ENCODE data around the gene TSHZ3. TPM values are rescaled to one million over a fixed set of nuclear protein-coding genes. Genes with fewer than 3 reads are reported as not detected.

TSHZ3 gene, protein sequence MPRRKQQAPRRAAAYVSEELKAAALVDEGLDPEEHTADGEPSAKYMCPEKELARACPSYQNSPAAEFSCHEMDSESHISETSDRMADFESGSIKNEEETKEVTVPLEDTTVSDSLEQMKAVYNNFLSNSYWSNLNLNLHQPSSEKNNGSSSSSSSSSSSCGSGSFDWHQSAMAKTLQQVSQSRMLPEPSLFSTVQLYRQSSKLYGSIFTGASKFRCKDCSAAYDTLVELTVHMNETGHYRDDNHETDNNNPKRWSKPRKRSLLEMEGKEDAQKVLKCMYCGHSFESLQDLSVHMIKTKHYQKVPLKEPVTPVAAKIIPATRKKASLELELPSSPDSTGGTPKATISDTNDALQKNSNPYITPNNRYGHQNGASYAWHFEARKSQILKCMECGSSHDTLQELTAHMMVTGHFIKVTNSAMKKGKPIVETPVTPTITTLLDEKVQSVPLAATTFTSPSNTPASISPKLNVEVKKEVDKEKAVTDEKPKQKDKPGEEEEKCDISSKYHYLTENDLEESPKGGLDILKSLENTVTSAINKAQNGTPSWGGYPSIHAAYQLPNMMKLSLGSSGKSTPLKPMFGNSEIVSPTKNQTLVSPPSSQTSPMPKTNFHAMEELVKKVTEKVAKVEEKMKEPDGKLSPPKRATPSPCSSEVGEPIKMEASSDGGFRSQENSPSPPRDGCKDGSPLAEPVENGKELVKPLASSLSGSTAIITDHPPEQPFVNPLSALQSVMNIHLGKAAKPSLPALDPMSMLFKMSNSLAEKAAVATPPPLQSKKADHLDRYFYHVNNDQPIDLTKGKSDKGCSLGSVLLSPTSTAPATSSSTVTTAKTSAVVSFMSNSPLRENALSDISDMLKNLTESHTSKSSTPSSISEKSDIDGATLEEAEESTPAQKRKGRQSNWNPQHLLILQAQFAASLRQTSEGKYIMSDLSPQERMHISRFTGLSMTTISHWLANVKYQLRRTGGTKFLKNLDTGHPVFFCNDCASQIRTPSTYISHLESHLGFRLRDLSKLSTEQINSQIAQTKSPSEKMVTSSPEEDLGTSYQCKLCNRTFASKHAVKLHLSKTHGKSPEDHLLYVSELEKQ
- under 1 TPM; 0.52 to 0.57 TPM for total RNA-seq

DNA sequence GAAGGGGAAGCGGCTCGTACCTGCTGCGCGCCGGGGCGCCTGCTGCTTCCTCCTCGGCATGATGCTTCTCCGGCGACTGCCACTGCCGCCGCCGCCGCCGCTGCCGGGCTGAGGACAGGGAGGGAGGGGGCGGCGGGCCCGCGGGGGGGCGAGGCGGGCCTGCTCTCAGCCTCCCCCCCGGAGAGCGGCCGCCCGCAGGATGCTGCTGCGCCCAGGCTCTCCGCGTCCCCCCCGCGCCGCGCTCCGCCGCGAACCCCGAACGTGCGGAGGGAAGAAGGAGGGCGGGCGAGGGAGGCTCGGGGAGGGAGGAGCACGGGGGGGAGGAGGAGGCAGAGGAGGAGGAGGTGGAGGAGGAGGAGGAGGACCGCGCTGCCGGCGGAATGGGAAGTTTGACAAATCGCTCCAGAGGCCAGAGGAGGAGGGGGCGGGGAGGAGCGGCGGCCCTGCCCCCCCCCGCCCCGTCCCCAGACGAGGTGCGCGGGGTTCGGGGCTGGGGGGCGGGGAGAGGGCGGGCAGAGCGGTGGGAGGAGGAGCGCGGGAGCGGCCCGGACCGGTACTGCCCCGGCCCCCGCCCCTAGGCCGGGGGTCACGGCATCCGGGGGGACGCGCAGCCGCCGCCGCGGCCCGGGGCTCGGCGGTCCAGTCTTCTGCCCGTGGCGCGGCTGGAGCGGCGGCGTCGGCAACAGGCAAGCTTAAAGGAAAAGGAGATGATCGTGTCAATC, at the start of gene TSHZ3:
TSS of gene TSHZ3 (minus strand) at position 277 of the 722 bp plus-strand sequence. CDS start at position 60, 217 bp downstream.
- POLR2A ChIA-PET = interaction anchor here (0.5 kb wide), 1 partner anchor 11 kb away, joined by 3 read pairs; no protein-coding TSS in a partner anchor
- CTCF ChIA-PET = no interaction called here

DNA sequence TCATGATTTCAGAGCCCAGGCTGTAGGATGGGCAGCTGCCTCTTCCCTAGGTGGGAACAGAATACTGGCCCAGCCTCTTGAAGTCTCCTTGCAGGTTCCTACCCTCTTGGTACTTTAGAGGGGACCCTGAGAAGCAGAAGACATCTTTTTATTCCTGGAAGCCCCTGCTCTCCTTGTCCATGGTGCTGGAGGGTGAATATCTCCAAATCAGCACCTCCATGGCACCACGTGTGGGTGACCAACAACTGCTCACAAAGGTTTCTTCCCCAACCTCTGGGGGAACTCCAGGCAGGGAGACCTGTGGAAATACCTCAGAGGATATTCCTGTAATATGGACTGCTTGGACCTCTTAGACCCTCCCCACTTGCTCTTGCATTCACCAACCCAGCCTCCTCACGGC, 48.1 kb upstream of the TSHZ3 start:
- POLR2A ChIA-PET = no interaction called here
- CTCF ChIA-PET = no interaction called here

GRCh38 chr19:31392464-31392863, 43.2 kb upstream of the TSHZ3 start:
- POLR2A ChIA-PET = interaction anchor here (0.6 kb wide), 1 partner anchor 159 kb away, joined by 3 read pairs; no protein-coding TSS in a partner anchor
- CTCF ChIA-PET = no interaction called here

- CTCF ChIA-PET = no interaction called here
- POLR2A ChIA-PET = no interaction called here
Measured at GRCh38 chr19:31391518-31391917, 42.3 kb upstream of the TSHZ3 start.

DNA sequence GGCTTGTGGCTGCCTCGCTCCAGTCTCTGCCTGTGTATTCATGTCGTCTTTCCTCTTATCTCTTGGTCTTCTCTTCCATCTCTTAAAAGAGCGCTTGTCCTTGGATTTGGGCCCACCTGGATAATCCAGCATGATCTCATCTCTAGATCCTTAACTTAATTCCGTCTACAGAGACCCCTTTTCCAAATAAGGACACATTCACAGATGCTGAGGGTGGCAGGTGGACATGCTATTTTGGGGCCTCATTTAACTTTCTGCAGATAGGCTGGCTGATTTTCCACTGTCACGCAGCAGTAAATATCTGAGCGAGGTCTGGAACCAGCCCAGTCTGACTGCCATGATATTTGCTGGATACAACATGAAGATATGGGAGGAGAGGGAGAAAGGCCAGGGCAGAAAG, 41.5 kb upstream of the TSHZ3 start:
- CTCF ChIA-PET = no interaction called here

DNA sequence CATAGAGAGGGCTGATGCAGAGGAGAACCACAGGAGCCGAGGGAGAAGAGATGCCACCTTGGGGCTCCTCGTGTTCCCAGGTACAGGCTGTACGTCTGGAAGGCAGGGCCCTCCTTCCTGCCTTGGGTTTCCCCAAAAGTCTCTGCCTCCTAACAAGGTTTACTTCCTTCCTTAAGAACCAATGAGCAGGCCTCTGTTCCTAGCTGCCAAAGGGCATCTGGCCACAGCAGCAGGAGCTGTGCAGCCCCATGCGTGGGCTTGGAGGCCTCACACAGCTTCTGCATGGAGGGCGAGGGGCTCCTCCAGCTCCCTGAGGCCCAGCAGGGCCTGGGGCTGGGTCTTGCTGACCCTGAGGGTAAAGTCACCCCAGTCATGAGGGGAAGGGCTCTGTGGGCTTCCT, 40.6 kb upstream of the TSHZ3 start:
- ChIA-PET POLR2A (no interaction called here), CTCF (no interaction called here)

More for the DNA sequence above, 41.5 kb upstream of the TSHZ3 start:
- POLR2A ChIA-PET = no interaction called here

GRCh38 chr19:31387717-31388301, 38.6 kb upstream of the TSHZ3 start:
- POLR2A ChIA-PET = no interaction called here
- CTCF ChIA-PET = no interaction called here

DNA sequence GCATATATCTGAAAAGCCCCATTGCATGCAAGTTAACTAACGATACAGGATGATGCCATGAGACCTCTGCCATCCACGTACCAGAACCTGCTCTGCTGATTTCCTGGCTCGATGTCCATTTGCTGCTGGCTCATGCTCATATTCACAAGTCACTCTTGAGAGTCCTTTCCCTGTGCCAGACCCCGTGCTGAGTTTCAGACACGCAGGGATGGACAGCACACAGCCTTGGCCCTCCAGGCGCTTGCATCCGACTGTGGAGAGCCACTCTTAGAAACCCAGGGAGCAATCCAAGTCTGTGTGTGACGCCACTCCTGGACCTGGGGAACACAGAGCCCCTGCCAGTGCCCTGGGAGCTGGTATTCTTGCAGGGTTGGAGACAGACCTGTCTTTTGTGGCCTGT, 37.6 kb upstream of the TSHZ3 start:
- CTCF ChIA-PET = no interaction called here

GRCh38 chr19:31385744-31386143, 36.5 kb upstream of the TSHZ3 start:
- CTCF ChIA-PET = no interaction called here
- POLR2A ChIA-PET = no interaction called here

More for the DNA sequence above, 37.6 kb upstream of the TSHZ3 start:
- POLR2A ChIA-PET = no interaction called here

- ChIA-PET POLR2A (no interaction called here), CTCF (no interaction called here)
Measured at GRCh38 chr19:31383553-31383952, 34.3 kb upstream of the TSHZ3 start.

GRCh38 chr19:31380854-31381253, 31.6 kb upstream of the TSHZ3 start:
- ChIA-PET POLR2A (no interaction called here), CTCF (no interaction called here)

GRCh38 chr19:31378404-31378803, 29.2 kb upstream of the TSHZ3 start:
- ChIA-PET CTCF (no interaction called here), POLR2A (no interaction called here)

DNA sequence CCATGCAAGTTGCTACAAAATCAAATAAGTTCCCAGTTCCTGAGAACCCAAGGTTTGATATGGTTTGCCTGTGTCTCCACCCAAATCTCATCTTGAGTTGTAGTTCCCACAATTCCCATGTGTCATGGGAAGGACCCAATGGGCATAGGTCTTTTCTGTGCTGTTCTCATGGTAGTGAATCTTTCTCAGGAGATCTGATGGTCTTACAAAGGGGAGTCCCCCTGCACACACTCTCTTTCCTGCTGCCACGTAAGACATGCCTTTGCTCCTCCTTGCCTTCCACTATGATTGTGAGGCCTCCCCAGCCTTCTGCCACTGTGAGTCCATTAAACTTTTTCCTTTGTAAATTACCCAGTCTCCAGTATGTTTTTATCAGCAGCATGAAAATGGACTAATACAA, 28.5 kb upstream of the TSHZ3 start:
- CTCF ChIA-PET = no interaction called here
- POLR2A ChIA-PET = no interaction called here

DNA sequence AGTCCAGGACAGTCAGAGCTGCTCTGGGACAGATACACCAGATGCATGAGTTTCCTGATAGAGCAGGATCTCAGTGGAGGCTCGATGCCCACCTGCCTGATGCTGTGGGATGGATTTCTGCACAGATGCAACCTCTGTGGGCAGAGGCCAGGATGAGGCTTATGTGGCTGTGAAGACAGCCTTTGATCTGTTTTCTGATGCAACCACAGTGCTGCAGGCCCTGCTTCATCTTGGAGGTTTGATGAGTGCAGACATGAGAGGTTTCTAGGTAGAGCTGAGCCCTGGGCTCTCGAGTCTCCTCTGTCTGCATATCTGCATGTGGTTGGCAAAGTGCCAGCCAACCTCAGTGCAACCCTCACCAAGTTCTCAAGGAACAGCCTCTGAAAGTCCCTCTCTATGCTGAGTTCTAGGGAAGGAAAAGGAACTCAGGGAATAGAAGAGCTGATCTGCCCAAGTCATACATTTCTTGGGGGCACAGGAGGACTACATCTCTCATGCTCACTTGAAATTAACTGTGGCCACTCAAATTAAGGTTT, 23.1 kb upstream of the TSHZ3 start:
- CTCF ChIA-PET = no interaction called here
- POLR2A ChIA-PET = no interaction called here

DNA sequence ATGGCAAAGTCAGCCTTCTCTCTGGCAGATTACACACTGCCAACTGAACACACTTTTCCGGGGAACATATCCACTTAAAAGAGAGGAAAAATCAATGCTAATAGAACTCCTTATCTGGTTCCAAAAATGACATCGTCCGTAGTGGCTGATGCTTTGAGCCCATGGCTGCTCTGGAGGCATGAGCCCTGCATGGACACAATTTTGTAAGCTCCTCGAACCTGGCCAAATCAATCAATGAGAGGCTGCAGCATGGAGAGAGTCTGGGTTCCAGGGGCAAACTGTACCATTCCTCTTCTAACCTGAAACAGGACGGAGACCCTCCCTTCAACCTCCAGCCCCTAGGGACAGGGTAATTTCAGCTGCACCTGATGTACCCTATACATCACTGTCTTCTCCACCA, 21.0 kb upstream of the TSHZ3 start:
- CTCF ChIA-PET = no interaction called here
- POLR2A ChIA-PET = no interaction called here

- CTCF ChIA-PET = no interaction called here
- POLR2A ChIA-PET = no interaction called here
Measured at GRCh38 chr19:31364963-31365362, 15.7 kb upstream of the TSHZ3 start.

GRCh38 chr19:31361728-31362127, 12.5 kb upstream of the TSHZ3 start:
- CTCF ChIA-PET = no interaction called here

GRCh38 chr19:31357315-31357673, 8.1 kb upstream of the TSHZ3 start:
- ChIA-PET CTCF (interaction anchor here (0.6 to 1.9 kb wide), 3 partner anchors 17 to 674 kb away, joined by 3 to 4 read pairs (median 3); no protein-coding TSS in a partner anchor), POLR2A (no interaction called here)

More at GRCh38 chr19:31361728-31362127, 12.5 kb upstream of the TSHZ3 start:
- POLR2A ChIA-PET = no interaction called here

- ChIA-PET POLR2A (no interaction called here), CTCF (interaction anchor here (1.2 to 1.9 kb wide), 2 partner anchors 302 to 674 kb away, joined by 3 to 4 read pairs; no protein-coding TSS in a partner anchor)
Measured at GRCh38 chr19:31356587-31357314, 7.5 kb upstream of the TSHZ3 start.

All from activated CD8-positive, alpha-beta memory T cell treated with anti-CD3 and anti-CD28 coated beads for 36 hours (primary cell).